GM03348 (cell line): Measurements from ENCODE around the gene ABLIM1.
A peak's percentile ranks its signal among the peaks of the same experiment; 100 is the strongest.

Experiments used
- DNase-seq: peaks from one replicate; pipeline ENCODE4 v3.0.0; 2012; ENCODE audit warnings: low spot score

The ABLIM1 gene

GRCh38 chr10:114448897-114449296, 209.2 kb downstream of the ABLIM1 start:
- no peak for DNase-seq

- DNase-seq: no peak
These were observed 212.7 kb downstream of the ABLIM1 start for GRCh38 chr10:114445332-114445731.

DNA sequence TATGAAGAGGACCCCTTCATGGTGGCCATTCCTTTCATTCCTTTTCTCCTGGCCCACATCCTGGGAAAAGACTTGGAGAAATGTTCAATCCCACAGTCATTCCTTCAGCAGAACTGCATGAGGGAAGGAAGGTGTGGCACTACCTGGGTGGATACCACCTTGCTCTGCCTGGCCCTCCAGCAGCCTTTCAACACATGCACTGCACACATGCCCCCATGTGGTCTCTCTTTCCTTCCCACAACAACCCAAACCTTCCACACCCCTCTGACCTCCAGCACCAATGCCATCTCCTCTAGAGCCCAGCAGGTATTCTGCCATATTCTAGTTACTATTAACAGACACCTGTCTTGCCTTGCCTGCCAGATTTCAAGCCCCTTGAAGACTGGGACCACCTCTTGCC, 213.3 kb downstream of the ABLIM1 start:
- no peak for DNase-seq

DNA sequence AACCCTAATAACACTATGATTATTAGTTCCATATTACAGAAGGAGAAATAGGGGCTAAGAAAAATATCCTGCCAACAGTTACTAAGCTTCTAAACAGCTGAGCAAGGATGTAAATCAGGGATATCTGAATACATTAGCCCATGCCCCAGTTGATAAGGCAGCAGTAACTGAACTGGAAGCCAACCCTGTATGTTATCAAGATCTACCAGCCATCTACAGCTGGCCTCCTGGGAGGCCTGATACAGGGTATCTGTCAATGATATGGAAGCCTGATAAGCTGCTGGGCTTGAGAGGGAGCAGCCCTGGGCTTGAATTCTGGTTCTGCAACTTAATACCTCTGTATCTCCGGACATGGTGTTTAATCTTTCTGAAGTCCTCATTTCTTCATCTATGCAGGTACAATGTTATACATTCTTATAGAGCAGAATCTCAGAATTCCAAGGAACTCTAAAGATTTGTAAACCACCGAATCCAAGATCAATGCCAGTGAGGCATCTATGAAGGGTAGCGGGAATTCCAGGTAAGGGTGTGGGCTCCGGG, 215.9 kb downstream of the ABLIM1 start:
- no peak for DNase-seq

DNA sequence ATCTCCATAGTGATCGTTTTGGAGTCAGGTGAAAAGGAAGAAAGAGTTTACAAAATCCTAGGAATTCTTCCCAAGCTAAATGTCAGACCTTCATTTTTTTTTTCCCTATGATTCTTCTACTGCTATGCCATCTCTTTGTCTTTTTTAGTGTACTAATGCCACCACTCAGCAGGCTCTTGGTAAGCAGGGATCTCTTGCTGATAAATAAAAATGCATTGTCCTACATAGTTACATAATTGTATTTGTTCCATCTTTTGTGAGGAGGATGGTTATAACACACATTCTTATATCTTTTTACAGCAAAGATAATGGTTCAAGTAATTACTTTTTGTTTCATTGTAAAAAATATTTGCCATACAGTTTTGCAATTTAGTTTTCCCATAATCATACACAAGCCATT, 217.0 kb downstream of the ABLIM1 start:
- no peak for DNase-seq

- peak; percentile 62 for DNase-seq
These were observed 220.4 kb downstream of the ABLIM1 start for GRCh38 chr10:114437473-114438292.

DNA sequence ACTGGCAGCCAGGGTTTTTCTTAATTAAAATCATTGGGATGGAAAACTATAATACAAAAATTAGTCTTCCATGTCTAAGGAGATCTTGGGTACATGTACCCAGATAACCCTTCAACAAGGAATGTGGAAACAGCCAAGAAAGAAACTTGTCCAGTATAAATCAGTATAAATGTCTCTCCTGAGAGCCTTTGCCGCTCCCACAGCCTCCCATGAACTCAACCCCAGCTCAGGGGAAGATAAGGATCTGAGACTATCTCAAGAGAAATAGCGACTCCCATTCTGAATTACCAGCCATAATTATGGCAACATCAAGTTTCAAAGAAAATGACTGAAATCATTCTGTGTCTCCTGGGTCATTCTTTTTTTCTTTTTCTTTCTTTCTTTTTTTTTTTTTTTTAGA, 221.1 kb downstream of the ABLIM1 start:
- DNase-seq: no peak

- DNase-seq: no peak
These were observed 225.4 kb downstream of the ABLIM1 start for GRCh38 chr10:114432566-114433093.

DNA sequence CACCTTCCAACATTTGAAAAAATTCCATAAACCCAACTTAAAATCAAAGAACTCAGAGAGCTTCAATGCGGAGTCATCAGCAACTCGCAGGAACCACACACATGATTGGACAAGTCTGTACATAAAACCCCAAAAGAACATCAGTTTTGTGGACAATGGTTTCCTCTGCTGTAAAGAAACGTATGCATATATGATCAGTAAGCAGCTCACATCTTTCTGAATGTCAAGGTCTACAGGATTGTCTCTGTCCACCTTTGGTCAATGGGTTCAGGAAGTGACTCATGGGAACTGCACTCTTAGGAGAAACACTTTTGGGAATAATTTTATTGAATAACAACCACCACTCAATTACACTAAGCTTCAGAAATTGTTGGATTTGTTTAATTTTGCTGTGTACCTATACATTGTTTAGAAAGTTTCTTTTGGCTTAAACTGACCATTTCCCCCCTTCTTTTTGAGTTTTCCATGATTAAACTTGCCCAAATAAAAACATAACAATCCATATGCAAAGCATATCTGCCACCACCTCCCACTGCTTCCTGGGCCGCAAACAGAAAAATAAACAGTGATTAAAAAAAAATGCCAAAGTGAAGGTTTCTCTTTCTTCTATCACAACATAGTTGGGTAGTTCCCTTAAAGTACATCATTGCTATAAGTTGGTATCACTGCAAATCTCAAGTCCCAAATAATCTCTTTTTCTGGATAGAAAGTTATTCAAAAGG, 226.5 kb downstream of the ABLIM1 start:
- no peak for DNase-seq

GRCh38 chr10:114430688-114431413, 227.2 kb downstream of the ABLIM1 start:
- no peak for DNase-seq

DNA sequence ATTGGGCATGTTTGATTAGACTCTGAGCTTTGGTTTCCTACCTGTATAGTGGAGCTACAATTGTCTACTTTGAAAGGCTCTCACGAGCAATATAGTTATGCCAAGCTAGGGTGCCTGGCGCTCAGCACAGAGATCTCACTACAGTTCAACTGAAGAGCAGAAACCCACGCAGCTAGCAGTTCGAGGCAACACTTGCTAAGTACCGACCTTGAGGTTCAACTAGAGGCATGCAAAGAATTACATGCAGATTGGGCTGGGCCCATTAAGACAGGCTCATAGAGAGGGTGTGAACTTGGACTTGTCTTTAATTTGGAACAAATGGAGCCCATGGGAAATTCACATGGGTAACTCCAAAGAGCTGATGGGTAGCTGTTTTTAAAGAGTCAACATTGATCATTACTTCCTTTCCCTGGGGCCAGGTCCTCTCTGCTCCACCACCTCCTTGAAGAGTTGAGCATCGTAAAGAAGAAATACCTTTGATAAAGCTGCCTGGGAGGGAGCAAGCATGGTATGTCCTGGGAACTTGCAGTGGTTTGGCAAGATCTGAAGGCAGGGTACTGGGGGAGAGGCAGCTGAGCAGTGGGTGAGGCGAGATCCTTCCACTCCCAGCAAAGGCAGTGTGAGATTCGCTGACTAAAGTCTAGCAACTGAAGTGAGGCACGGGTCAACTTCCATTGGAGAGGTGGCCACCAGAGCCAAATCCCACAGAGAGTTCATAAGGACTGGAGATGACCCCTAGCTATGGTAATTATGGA, 228.3 kb downstream of the ABLIM1 start:
- DNase-seq: no peak

DNA sequence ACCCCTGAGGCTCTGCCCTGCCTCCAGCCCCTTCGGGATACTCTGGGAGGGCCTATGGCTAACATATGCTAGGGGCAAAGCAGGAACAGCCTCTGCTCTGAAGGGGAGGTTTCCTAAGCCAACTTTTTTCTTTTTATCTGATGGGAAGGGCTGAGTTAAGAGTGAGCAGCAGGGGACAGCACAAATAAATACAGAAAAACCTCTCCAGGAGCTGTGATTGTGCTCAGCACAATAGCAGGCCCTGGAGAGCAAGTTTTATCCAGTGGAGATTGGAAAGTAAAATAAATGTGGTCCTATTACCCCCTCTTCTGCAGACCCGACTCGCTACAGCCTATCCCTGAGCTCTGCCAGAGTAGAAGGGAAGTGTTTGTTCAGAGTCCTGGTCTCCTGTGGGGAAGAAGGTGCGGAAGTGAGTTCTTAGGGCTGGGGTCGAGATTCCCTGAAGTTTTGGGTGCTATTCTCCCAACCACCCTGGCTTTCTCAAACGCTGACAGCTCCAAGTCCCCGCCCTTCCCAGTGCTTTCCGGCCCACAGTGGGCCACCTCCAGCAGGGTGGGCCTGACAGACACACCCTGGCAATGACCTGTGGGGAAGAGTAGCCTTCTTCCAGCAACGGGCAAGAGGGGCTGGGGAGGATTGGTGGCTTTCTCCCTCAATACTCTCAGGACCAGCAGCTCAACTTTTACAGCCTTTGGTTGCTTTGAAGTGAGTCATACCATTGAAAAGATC, 230.8 kb downstream of the ABLIM1 start:
- no peak for DNase-seq

DNA sequence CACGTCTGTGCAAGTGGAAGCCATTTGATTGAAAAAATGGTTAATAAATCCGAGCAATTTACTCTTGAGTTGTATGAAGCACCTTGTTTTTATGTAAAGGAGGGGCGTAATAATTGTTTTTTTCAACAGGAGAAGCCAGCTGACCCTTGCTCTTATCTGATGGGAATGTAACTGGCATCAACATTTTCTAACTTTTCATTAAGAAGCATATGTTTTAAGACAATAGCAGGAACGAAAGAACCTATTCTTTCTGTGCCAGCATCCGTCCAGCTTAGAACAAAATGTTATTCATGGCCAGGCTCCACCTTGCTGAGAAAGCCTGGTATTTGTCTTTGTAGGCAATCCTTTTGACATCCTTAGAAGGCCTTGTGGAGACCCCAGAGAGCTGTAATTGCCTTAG, 231.6 kb downstream of the ABLIM1 start:
- no peak for DNase-seq

DNA sequence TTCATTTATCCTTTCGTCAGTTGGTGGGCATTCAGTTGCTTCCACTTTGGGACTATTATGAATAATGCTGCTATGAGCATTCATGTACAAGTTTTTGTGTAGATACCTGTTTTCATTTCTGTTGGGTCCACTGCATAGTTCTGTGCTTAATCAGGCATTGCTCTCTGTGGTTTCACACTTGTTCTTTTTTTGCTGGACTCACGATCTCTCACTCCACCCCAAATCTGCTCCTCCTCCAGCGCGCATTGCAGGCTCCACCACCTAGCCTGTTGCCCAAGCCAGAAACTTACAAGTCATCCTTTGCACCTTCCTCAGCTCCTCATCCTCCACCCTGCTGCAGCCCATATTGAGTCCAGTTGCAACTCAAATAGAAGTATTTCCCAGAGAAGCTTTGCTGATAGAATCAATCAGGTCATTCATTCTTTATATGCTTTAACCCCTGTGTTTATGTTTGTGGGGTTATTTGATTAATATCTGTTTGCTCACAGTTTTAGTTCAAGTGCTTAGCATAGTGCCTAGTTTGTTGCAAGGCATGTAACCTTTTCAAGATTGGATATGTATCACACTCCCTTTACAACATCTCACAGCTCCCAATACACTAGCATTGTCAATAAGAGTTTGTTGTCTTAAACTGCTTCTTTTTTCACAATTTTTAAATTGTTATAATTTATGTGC, 237.1 kb downstream of the ABLIM1 start:
- DNase-seq: no peak

DNA sequence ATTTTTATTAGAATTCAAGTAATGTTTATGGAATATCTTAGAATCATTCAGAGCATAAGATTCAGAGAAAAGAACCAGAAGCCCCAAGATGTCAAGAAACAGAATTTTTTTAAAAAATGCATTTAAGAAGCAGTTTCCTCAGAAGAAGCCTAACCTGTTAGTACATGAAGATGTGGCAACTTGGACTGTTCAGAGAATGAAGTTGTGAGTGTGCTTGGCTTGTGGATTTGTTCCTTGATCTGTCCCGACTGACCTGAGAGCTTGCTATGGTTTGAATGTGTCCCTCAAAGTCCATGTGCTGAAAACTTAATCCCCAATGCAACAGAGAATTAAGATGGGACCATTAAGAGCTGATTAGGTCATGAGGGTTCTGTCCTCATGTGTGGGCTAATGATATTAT, 240.0 kb downstream of the ABLIM1 start:
- DNase-seq: no peak

- no peak for DNase-seq
These were observed 244.9 kb downstream of the ABLIM1 start for GRCh38 chr10:114412907-114413797.

- DNase-seq: no peak
These were observed 249.1 kb downstream of the ABLIM1 start for GRCh38 chr10:114408968-114409444.

- no peak for DNase-seq
These were observed 249.7 kb downstream of the ABLIM1 start for GRCh38 chr10:114408112-114408967.
